ENCODE results near the gene METTL24.

DNA sequence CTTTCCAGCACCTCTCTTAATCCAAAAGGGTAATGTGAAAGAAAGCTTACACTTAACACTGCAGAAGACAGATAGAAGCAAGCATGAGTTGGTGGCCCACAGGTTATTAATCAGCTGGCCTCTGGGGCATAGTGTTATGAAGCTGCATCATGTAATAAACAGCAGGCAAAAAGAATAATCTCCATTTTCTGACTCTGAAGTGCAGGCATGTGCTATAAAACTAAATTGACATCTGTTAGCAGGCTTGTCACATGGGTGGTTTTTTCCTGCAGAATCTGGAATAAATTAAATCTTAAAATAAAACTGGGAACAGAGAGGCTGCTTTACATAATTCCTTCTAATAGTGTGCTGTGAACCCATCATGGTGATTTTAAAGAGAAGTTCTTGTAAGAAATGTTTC lies 73.3 kb downstream of the METTL24 start:
- TF ChIP-seq, protein P1, sequence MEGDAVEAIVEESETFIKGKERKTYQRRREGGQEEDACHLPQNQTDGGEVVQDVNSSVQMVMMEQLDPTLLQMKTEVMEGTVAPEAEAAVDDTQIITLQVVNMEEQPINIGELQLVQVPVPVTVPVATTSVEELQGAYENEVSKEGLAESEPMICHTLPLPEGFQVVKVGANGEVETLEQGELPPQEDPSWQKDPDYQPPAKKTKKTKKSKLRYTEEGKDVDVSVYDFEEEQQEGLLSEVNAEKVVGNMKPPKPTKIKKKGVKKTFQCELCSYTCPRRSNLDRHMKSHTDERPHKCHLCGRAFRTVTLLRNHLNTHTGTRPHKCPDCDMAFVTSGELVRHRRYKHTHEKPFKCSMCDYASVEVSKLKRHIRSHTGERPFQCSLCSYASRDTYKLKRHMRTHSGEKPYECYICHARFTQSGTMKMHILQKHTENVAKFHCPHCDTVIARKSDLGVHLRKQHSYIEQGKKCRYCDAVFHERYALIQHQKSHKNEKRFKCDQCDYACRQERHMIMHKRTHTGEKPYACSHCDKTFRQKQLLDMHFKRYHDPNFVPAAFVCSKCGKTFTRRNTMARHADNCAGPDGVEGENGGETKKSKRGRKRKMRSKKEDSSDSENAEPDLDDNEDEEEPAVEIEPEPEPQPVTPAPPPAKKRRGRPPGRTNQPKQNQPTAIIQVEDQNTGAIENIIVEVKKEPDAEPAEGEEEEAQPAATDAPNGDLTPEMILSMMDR (conservative IDR thresholded peaks at IDR 0.05; ENCODE audit: low read length), result no peak
- TF ChIP-seq EZH2phosphoT487 (IDR thresholded peaks at IDR 0.05; ENCODE audit: borderline replicate concordance), result no peak
